Heart left ventricle (tissue), 16 donors: ENCODE measurements around the gene LEP. TPM values are rescaled to one million over a fixed set of nuclear protein-coding genes. Genes with fewer than 3 reads are reported as not detected.

Source experiments
- ATAC-seq, 4 donors: fragments of 200-7000 bp; cut with Tn5 transposase; one replicate each; pipeline ENCODE4 v1.9.1; 2020 to 2022; ENCODE audit warnings: moderate library complexity in 4 of 4, mild to moderate bottlenecking in 3 of 4, moderate number of reproducible peaks in 1 of 4
- DNase-seq, 5 donors: peaks; one replicate each; pipeline ENCODE4 v3.0.0-alpha.2; 2020
- H3K27ac ChIP-seq, 12 donors: fragments of 200-600 bp; sonication (generic) in 4 of 12; one replicate each; pipeline versions ENCODE4 v1.5.0 to v1.8.0; 2016 to 2022; ENCODE audit warnings: mild to moderate bottlenecking in 2 of 12
- H3K27me3 ChIP-seq, 9 donors: fragments of 200-600 bp; sonication (generic) in 2 of 9; one replicate each; pipeline versions ENCODE4 v1.5.1 to v1.8.0; 2016 to 2022; ENCODE audit warnings: mild to moderate bottlenecking in 3 of 9
- H3K36me3 ChIP-seq, 9 donors: fragments of 200-600 bp; sonication (generic) in 2 of 9; one replicate each; pipeline versions ENCODE4 v1.5.0 to v1.8.0; 2018 to 2022; ENCODE audit warnings: mild to moderate bottlenecking in 2 of 9
- H3K4me1 ChIP-seq, 12 donors: fragments of 200-600 bp; sonication (generic) in 4 of 12; one replicate each; pipeline versions ENCODE4 v1.5.0 to v1.8.0; 2016 to 2022; ENCODE audit warnings: mild to moderate bottlenecking in 3 of 12
- H3K4me3 ChIP-seq, 12 donors: fragments of 200-600 bp; sonication (generic) in 4 of 12; one replicate each; pipeline versions ENCODE4 v1.5.0 to v1.8.0; 2017 to 2022; ENCODE audit warnings: mild to moderate bottlenecking in 9 of 12, moderate library complexity in 4 of 12
- H3K9me3 ChIP-seq, 12 donors: fragments of 200-600 bp; sonication (generic) in 4 of 12; one replicate each; pipeline versions ENCODE4 v1.5.0 to v1.8.0; 2016 to 2022; ENCODE audit warnings: mild to moderate bottlenecking in 1 of 12
- CTCF ChIP-seq, 12 donors: fragments of 200-600 bp; sonication (generic) in 4 of 12; IDR thresholded peaks; one replicate each; pipeline versions ENCODE4 v1.5.0 to v1.8.0; 2018 to 2022; ENCODE audit warnings: antibody characterized with exemption in 12 of 12, mild to moderate bottlenecking in 5 of 12
- POLR2A ChIP-seq, 2 donors: fragments of 450-650 bp; IDR thresholded peaks; one replicate each; pipeline ENCODE4 v1.6.1; 2017; ENCODE audit warnings: antibody characterized with exemption in 2 of 2, mild to moderate bottlenecking in 2 of 2, moderate library complexity in 2 of 2
- WGBS, 4 donors: extraction: QIAGEN DNeasy Blood & Tissue Kit in 2 of 4; methylation state at CpG; one replicate each; pipeline versions ENCODE4 v1.1.5 to v1.1.7; 2013 to 2018; 5-methylcytosine and 5-hydroxymethylcytosine counted together
- intact Hi-C, 10 donors: fragments of 100-400 bp; cut with DNase I; formaldehyde crosslinking; loops; one replicate each; pipeline versions ENCODE4 v1.11.1 to v1.14.2; 2022
- polyA plus RNA-seq, 2 donors: library from polyadenylated mRNA; stranded (reverse); fragments of 200-250 nt; gene quantifications; one replicate each; pipeline ENCODE4 v1.2.3, GENCODE V29; 2013
- total RNA-seq, 9 donors: library from RNA; depleted of rRNA in 2 of 9; stranded (reverse); fragments of >200 nt in 2 of 9; fragmentation: NEBNext Ultra II Directional in 3 of 9; extraction: Animal tissue kit (Norgen Biotek cat#: 25700) in 3 of 9; gene quantifications; one replicate each; pipeline versions ENCODE4 v1.1.0 to v1.2.4, GENCODE V29; 2016 to 2023
- donor health status: ischemic (EF 13 %, LVEDD 7.1; RV severe dilation, severe dysfunction).
- donor health status: healthy with polysubstance abuse.
- donor health status: DM: no; HTN: yes; CAD: no.
- donor health status: DM: no; HTN: no; CAD: no.
- donor health status: ischemic (EF 25% LVEDD 6.9; RV normal size, moderate dysfunction).
- donor health status: ischemic (EF 25% LVEDD 5.7; RV mildly dilated, moderate dysfunction).
- donor health status: healthy.
- donor health status: DM: yes; HTN: yes; CAD: no.
- donor health status: ischemic (EF 35%, LVEDD 5.7; RV mildly dilated, moderate dysfunction).
- donor health status: nonischemic (EF 11% LVEDD 7.7; RV severe dilation, severe dysfunction).
- donor health status: DM: yes; HTN: yes; CAD: no.
- donor health status: PGD.
- donor health status: ischemic (EF 29% LVEDD 5.4; RV normal size, mild dysfunction).
- donor health status: nonischemic (EF 23%, LVEDD 6.1; RV moderate dilation, normal function).

LEP gene
- total and polyA plus RNA-seq, 11 donors: 0.12 to 8.4 (median 0.36) TPM; not detected in 3

GRCh38 chr7:128268233-128268632, 27.2 kb downstream of the LEP start:
- no peak for TF ChIP-seq CTCF (IDR thresholded peaks at IDR 0.05)
- no peak for TF ChIP-seq POLR2A (IDR thresholded peaks at IDR 0.05)
- DNase-seq (no peak), ATAC-seq (no peak)
- WGBS, 4 donors: 42 to 54% (median 49%) methylated on average over 2 of the region's 2 CpGs
- Histone ChIP-seq H3K9me3 (no peaks in the 10 kb centered on the region), H3K4me3 (no peak overlapping the region), H3K27ac (no peak overlapping the region), H3K36me3 (no peaks in the 10 kb centered on the region), H3K4me1 (peaks cover 0 to 31% (median 12%) of the 10 kb centered on the region in 12 donors), H3K27me3 (peaks cover 4 to 61% (median 26%) of the 10 kb centered on the region in 9 donors)
- intact Hi-C loops: no loop called here

DNA sequence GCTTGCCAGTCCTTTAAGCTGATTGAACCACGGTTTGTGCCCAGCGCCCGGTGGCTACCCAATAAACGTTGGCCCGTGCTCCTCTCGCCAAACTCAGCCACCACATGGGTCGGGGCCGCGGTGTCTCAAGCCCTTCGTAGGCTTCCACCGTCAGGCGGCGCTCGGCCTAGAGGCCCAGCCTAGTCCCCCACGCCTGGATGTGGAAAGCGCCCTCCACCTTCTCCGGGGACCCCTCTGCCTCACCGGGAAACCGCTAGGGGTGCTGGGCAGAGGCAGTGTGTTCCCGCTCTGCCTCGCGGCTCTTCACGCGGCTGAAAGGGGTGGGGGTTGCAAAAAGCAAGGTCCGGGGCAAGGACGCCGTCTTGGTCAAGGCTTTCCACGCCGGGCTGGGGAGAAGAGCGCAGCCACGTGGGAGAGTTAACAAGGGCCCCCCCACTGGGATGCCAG, 29.8 kb downstream of the LEP start:
- intact Hi-C loops: no loop called here
- Histone ChIP-seq H3K4me1 (peaks cover 0 to 31% (median 12%) of the 10 kb centered on the region in 12 donors), H3K27me3 (peaks cover 4 to 50% (median 26%) of the 10 kb centered on the region in 9 donors), H3K27ac (no peak overlapping the region), H3K36me3 (no peaks in the 10 kb centered on the region), H3K4me3 (peak overlapping the region in 11 of 12 donors; percentile 12 to 53 (median 42)), H3K9me3 (no peaks in the 10 kb centered on the region)
- 9 to 20% (median 16%) methylated on average over 27 to 31 of the region's 31 CpGs for WGBS, 4 donors
- peak in 3 of 4 donors; percentile 21 to 45 (median 31) for ATAC-seq
- DNase-seq: peak in 1 of 5 donors; percentile 63
- no peak for TF ChIP-seq POLR2A (IDR thresholded peaks at IDR 0.05)
- TF ChIP-seq CTCF (IDR thresholded peaks at IDR 0.05): peak in 5 of 12 donors; percentile 14 to 25 (median 20)

DNA sequence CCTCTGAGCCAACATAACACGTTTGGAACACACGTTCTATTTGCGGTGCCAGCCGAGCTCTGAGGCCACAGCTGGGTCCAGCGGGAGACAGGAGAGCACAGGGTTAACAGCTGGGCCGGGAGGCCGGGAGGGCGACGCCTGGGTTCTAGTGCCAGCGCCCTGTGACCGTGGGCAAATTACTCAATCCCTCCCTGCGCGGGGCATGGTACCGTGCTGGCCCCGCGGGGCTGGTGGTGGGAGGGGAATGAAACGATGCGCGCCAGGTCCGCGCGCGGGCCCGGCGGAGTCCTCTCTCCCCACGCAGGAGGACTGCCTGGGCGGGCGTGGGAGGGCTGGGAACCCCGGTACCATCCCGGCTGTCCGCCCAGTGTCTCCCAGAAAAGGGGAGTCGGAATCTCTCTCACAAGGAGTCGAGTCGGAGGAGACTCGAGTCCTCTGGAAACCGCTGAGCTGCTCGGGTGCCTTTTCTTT, 30.4 kb downstream of the LEP start:
- no peak for DNase-seq
- intact Hi-C loops: no loop called here
- H3K4me1 ChIP-seq: peaks cover 0 to 30% (median 12%) of the 10 kb centered on the region in 12 donors
- no peaks in the 10 kb centered on the region for H3K9me3 ChIP-seq
- 2 to 13% (median 4%) methylated on average over 17 to 37 of the region's 37 CpGs for WGBS, 4 donors
- TF ChIP-seq POLR2A (IDR thresholded peaks at IDR 0.05) (no peak), CTCF (IDR thresholded peaks at IDR 0.05) (no peak)
- no peaks in the 10 kb centered on the region for H3K36me3 ChIP-seq
- peak overlapping the region; percentile 12 to 53 (median 40) for H3K4me3 ChIP-seq
- H3K27ac ChIP-seq: no peak overlapping the region
- ATAC-seq: peak in 3 of 4 donors; percentile 25 to 31 (median 30)
- H3K27me3 ChIP-seq: peaks cover 4 to 46% (median 26%) of the 10 kb centered on the region in 9 donors

GRCh38 chr7:128271942-128272481, 30.9 kb downstream of the LEP start:
- H3K4me1 ChIP-seq: peaks cover 0 to 25% (median 10%) of the 10 kb centered on the region in 12 donors
- no peak for DNase-seq
- H3K27me3 ChIP-seq: peaks cover 4 to 41% (median 26%) of the 10 kb centered on the region in 9 donors
- H3K4me3 ChIP-seq: peak overlapping the region in 11 of 12 donors; percentile 24 to 53 (median 42)
- 10 to 17% (median 14%) methylated on average over 29 to 30 of the region's 30 CpGs for WGBS, 4 donors
- intact Hi-C loops: no loop called here
- no peak overlapping the region for H3K27ac ChIP-seq
- no peak for ATAC-seq
- no peak for TF ChIP-seq POLR2A (IDR thresholded peaks at IDR 0.05)
- no peak for TF ChIP-seq CTCF (IDR thresholded peaks at IDR 0.05)
- no peaks in the 10 kb centered on the region for H3K36me3 ChIP-seq
- no peaks in the 10 kb centered on the region for H3K9me3 ChIP-seq
